HepG2 (cell line): ENCODE results near the gene CADM3. TPM values are rescaled to one million over a fixed set of nuclear protein-coding genes. Genes with fewer than 3 reads are reported as not detected.

Experiments used
- FLYWCH1 ChIP-seq: sonication (generic); formaldehyde crosslinking; IDR thresholded peaks from 2 replicates; pipeline ENCODE4 v1.8.1; 2023; ENCODE audit warnings: mild to moderate bottlenecking, missing genetic modification reagents
- HIVEP1 ChIP-seq: sonication (generic); formaldehyde crosslinking; IDR thresholded peaks from 2 replicates; pipeline ENCODE4 v1.4.0; 2020; ENCODE audit warnings: mild to moderate bottlenecking, missing genetic modification reagents
- HOXA5 ChIP-seq: sonication (generic); formaldehyde crosslinking; IDR thresholded peaks from 2 replicates; pipeline ENCODE4 v1.4.0; 2020; ENCODE audit warnings: missing genetic modification reagents
- IRF2 ChIP-seq: IDR thresholded peaks from 2 replicates; pipeline ENCODE4 v1.6.1; 2018; ENCODE audit warnings: missing genetic modification reagents, missing compliant biosample characterization
- KDM5B ChIP-seq: sonication (generic); formaldehyde crosslinking; IDR thresholded peaks from 2 replicates; pipeline ENCODE4 v1.4.0; 2020; ENCODE audit warnings: missing genetic modification reagents, mild to moderate bottlenecking, borderline replicate concordance
- KLF6 ChIP-seq: IDR thresholded peaks from 2 replicates; pipeline ENCODE4 v1.8.0; 2016; ENCODE audit warnings: missing biosample characterization, missing genetic modification reagents
- MTF1 ChIP-seq: sonication (generic); formaldehyde crosslinking; IDR thresholded peaks from 2 replicates; pipeline ENCODE4 v1.5.0; 2020; ENCODE audit warnings: missing genetic modification reagents
- RXRA ChIP-seq: sonication (generic); formaldehyde crosslinking; IDR thresholded peaks from 2 replicates; pipeline ENCODE4 v1.5.1; 2020; ENCODE audit warnings: missing genetic modification reagents
- SRF ChIP-seq: IDR thresholded peaks from 2 replicates; pipeline ENCODE4 v1.6.1; 2011; ENCODE audit warnings: mild to moderate bottlenecking, low read depth, low read length, moderate library complexity
- STAT5B ChIP-seq: sonication (generic); formaldehyde crosslinking; IDR thresholded peaks from 2 replicates; pipeline ENCODE4 v1.4.0; 2020; ENCODE audit warnings: missing genetic modification reagents
- TBX2 ChIP-seq: sonication (generic); formaldehyde crosslinking; IDR thresholded peaks from 2 replicates; pipeline ENCODE4 v1.5.0; 2020; ENCODE audit warnings: missing genetic modification reagents, mild to moderate bottlenecking, borderline replicate concordance
- XBP1 ChIP-seq: sonication (generic); formaldehyde crosslinking; IDR thresholded peaks from 2 replicates; pipeline ENCODE4 v1.5.0; 2020; ENCODE audit warnings: missing genetic modification reagents
- ZFAT ChIP-seq: sonication (generic); formaldehyde crosslinking; conservative IDR thresholded peaks from 2 replicates; pipeline ENCODE4 v1.8.1; 2023; ENCODE audit warnings: missing genetic modification reagents, inconsistent platforms
- ZNF138 ChIP-seq: sonication (generic); formaldehyde crosslinking; IDR thresholded peaks from 2 replicates; pipeline ENCODE4 v1.5.0; 2020; ENCODE audit warnings: mild to moderate bottlenecking, low read depth, missing genetic modification reagents
- ZNF224 ChIP-seq: sonication (generic); formaldehyde crosslinking; IDR thresholded peaks from 2 replicates; pipeline ENCODE4 v1.5.0; 2020; ENCODE audit warnings: mild to moderate bottlenecking, missing genetic modification reagents
- ZNF367 ChIP-seq: sonication (generic); formaldehyde crosslinking; IDR thresholded peaks from 2 replicates; pipeline ENCODE4 v1.4.0; 2020; ENCODE audit warnings: missing genetic modification reagents, borderline replicate concordance
- ZNF543 ChIP-seq: sonication (generic); formaldehyde crosslinking; IDR thresholded peaks from 2 replicates; pipeline ENCODE4 v1.4.0; 2020; ENCODE audit warnings: mild to moderate bottlenecking, missing genetic modification reagents
- ZSCAN25 ChIP-seq: sonication (generic); formaldehyde crosslinking; IDR thresholded peaks from 2 replicates; pipeline ENCODE4 v1.8.0; 2022; ENCODE audit warnings: mild to moderate bottlenecking, missing genetic modification reagents
- polyA plus RNA-seq, 8 experiments: library from polyadenylated mRNA; depleted of rRNA in 3 of 8; stranded (reverse) in 7 of 8; unstranded in 1 of 8; fragments of >200 nt; fragmentation: Illumina TruSeq in 4 of 8; extraction: Trizol in 4 of 8; gene quantifications; 2 replicates each; pipeline versions ENCODE4 v1.2.1 to v1.2.3, GENCODE V29; 2011 to 2016; ENCODE audit warnings: low read depth in 4 of 8, missing spikeins in 1 of 8, mixed read lengths in 1 of 8; ENCODE audit not compliant: insufficient read depth in 1 of 8
- total RNA-seq, 5 experiments: library from RNA; depleted of rRNA; stranded (reverse); fragments of >200 nt; fragmentation: Illumina TruSeq; extraction: Trizol; gene quantifications; 2 replicates each; pipeline ENCODE4 v1.2.3, GENCODE V29; 2016; ENCODE audit warnings: low read depth in 1 of 5
- TF ChIP-seq, protein P1 (sequence below): sonication (generic); formaldehyde crosslinking; IDR thresholded peaks from 2 replicates; pipeline ENCODE4 v1.4.0; 2020; ENCODE audit warnings: missing genetic modification reagents
- TF ChIP-seq, protein P2 (sequence below): sonication (generic); formaldehyde crosslinking; IDR thresholded peaks from 2 replicates; pipeline ENCODE4 v1.4.0; 2020; ENCODE audit warnings: missing genetic modification reagents
- TF ChIP-seq, protein P3 (sequence below): sonication (generic); formaldehyde crosslinking; IDR thresholded peaks from 2 replicates; pipeline ENCODE4 v1.8.0; 2022; ENCODE audit warnings: mild to moderate bottlenecking, missing genetic modification reagents
- TF ChIP-seq, protein P4 (sequence below): sonication (generic); formaldehyde crosslinking; conservative IDR thresholded peaks from 2 replicates; pipeline ENCODE4 v1.8.1; 2023; ENCODE audit warnings: missing genetic modification reagents
- TF ChIP-seq, protein P5 (sequence below): sonication (generic); formaldehyde crosslinking; IDR thresholded peaks from 2 replicates; pipeline ENCODE4 v1.5.1; 2020; ENCODE audit warnings: missing genetic modification reagents, mild to moderate bottlenecking, borderline replicate concordance

CADM3 gene
- total and polyA plus RNA-seq, 2 of the 13 experiments (the other 11 are each of a cell fraction or from before 2014, with no cell fraction given) = not detected

DNA sequence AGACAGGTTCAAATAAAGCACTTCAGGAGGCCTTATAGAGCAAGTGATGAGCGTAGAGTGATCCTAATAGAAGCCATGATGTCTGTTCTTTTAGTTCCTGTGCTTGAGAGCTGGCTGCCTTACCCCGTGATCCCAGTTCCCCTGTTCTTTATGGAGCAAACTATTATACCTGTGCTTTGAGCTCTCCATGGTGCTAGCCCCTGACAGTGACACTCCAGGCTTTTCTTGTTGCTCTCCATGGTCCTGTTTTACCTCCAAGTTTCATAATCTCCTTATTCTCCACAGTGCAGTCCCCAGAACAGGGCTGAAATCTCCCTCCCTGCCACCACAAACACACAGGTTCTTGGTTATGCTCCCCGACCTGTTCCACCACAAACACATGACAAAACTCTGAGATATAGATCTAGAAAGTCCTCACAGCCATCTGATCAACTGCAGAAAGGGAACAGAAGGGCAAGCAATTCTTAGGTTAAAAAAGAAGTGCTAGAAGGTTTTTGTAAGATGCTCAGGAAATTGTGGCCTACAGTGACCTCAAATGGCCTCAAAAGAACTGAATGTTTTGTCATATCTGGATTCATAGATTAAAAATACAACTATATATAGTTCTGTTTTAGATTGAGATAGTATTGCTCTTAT, 6.0 kb downstream of the CADM3 start (continued):
- TF ChIP-seq, protein P1, sequence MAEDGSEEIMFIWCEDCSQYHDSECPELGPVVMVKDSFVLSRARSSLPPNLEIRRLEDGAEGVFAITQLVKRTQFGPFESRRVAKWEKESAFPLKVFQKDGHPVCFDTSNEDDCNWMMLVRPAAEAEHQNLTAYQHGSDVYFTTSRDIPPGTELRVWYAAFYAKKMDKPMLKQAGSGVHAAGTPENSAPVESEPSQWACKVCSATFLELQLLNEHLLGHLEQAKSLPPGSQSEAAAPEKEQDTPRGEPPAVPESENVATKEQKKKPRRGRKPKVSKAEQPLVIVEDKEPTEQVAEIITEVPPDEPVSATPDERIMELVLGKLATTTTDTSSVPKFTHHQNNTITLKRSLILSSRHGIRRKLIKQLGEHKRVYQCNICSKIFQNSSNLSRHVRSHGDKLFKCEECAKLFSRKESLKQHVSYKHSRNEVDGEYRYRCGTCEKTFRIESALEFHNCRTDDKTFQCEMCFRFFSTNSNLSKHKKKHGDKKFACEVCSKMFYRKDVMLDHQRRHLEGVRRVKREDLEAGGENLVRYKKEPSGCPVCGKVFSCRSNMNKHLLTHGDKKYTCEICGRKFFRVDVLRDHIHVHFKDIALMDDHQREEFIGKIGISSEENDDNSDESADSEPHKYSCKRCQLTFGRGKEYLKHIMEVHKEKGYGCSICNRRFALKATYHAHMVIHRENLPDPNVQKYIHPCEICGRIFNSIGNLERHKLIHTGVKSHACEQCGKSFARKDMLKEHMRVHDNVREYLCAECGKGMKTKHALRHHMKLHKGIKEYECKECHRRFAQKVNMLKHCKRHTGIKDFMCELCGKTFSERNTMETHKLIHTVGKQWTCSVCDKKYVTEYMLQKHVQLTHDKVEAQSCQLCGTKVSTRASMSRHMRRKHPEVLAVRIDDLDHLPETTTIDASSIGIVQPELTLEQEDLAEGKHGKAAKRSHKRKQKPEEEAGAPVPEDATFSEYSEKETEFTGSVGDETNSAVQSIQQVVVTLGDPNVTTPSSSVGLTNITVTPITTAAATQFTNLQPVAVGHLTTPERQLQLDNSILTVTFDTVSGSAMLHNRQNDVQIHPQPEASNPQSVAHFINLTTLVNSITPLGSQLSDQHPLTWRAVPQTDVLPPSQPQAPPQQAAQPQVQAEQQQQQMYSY = peak; percentile 78
- TF ChIP-seq MTF1 (CRISPR knock-in tag) (peak; percentile 97), SRF (no peak), XBP1 (CRISPR knock-in tag) (peak; percentile 97), IRF2 (CRISPR knock-in tag) (peak; percentile 85; the same call in 1 of the 2 replicates), ZNF367 (CRISPR knock-in tag) (peak; percentile 91; the same call in 1 of the 2 replicates), ZNF138 (peak; percentile 70; the same call in 1 of the 2 replicates), ZSCAN25 (peak; percentile 82; the same call in 1 of the 2 replicates), TBX2 (CRISPR knock-in tag) (peak; percentile 65; the same call in 1 of the 2 replicates), HIVEP1 (no peak), ZNF224 (CRISPR knock-in tag) (no peak), FLYWCH1 (CRISPR knock-in tag) (0 out of 2 replicates have a peak, but pooled peaks have one; percentile 75), STAT5B (peak; percentile 99), KLF6 (peak; percentile 99), ZFAT (peak; percentile 91), KDM5B (CRISPR knock-in tag) (no peak), ZNF543 (CRISPR knock-in tag) (no peak), RXRA (no peak), HOXA5 (CRISPR knock-in tag) (peak; percentile 98)
- TF ChIP-seq, protein P2, sequence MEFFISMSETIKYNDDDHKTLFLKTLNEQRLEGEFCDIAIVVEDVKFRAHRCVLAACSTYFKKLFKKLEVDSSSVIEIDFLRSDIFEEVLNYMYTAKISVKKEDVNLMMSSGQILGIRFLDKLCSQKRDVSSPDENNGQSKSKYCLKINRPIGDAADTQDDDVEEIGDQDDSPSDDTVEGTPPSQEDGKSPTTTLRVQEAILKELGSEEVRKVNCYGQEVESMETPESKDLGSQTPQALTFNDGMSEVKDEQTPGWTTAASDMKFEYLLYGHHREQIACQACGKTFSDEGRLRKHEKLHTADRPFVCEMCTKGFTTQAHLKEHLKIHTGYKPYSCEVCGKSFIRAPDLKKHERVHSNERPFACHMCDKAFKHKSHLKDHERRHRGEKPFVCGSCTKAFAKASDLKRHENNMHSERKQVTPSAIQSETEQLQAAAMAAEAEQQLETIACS = no peak
- TF ChIP-seq, protein P3, sequence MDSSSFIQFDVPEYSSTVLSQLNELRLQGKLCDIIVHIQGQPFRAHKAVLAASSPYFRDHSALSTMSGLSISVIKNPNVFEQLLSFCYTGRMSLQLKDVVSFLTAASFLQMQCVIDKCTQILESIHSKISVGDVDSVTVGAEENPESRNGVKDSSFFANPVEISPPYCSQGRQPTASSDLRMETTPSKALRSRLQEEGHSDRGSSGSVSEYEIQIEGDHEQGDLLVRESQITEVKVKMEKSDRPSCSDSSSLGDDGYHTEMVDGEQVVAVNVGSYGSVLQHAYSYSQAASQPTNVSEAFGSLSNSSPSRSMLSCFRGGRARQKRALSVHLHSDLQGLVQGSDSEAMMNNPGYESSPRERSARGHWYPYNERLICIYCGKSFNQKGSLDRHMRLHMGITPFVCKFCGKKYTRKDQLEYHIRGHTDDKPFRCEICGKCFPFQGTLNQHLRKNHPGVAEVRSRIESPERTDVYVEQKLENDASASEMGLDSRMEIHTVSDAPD (CRISPR knock-in tag) = no peak
- TF ChIP-seq, protein P4, sequence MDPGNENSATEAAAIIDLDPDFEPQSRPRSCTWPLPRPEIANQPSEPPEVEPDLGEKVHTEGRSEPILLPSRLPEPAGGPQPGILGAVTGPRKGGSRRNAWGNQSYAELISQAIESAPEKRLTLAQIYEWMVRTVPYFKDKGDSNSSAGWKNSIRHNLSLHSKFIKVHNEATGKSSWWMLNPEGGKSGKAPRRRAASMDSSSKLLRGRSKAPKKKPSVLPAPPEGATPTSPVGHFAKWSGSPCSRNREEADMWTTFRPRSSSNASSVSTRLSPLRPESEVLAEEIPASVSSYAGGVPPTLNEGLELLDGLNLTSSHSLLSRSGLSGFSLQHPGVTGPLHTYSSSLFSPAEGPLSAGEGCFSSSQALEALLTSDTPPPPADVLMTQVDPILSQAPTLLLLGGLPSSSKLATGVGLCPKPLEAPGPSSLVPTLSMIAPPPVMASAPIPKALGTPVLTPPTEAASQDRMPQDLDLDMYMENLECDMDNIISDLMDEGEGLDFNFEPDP = 0 out of 2 replicates have a peak, but pooled peaks have one; percentile 68
- TF ChIP-seq, protein P5, sequence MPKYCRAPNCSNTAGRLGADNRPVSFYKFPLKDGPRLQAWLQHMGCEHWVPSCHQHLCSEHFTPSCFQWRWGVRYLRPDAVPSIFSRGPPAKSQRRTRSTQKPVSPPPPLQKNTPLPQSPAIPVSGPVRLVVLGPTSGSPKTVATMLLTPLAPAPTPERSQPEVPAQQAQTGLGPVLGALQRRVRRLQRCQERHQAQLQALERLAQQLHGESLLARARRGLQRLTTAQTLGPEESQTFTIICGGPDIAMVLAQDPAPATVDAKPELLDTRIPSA = no peak
